Activated T-helper 17 cell treated with anti-CD3 and anti-CD28 coated beads, Interleukin-2, amount 50 U/mL, for 72 hours (primary cell): ENCODE results near the gene CCDC93. TPM values are rescaled to one million over a fixed set of nuclear protein-coding genes. Genes with fewer than 3 reads are reported as not detected.

Experiments
- ATAC-seq: fragments of 150-1000 bp; cut with Tn5 transposase; replicated peaks from 2 replicates; pipeline ENCODE4 v1.10.0; 2021; ENCODE audit warnings: mild to moderate bottlenecking, moderate library complexity
- H3K27ac Mint-ChIP-seq: one replicate; pipeline ENCODE4 v1.8.0; 2022; ENCODE audit warnings: mixed read lengths
- H3K27me3 Mint-ChIP-seq: one replicate; pipeline ENCODE4 v1.8.0; 2022; ENCODE audit warnings: mixed read lengths
- H3K36me3 Mint-ChIP-seq: one replicate; pipeline ENCODE4 v1.8.0; 2022; ENCODE audit warnings: low read depth, mild to moderate bottlenecking, mixed read lengths
- H3K4me1 Mint-ChIP-seq: one replicate; pipeline ENCODE4 v1.8.0; 2022; ENCODE audit warnings: mixed read lengths
- H3K4me3 Mint-ChIP-seq: one replicate; pipeline ENCODE4 v1.8.0; 2022; ENCODE audit warnings: mild to moderate bottlenecking, mixed read lengths
- H3K9me3 Mint-ChIP-seq: one replicate; pipeline ENCODE4 v1.8.0; 2022; ENCODE audit warnings: mixed read lengths
- total RNA-seq, 2 donors: library from RNA; stranded (reverse); gene quantifications; one replicate each; pipeline ENCODE4 v1.2.3, GENCODE V29; 2022

CCDC93 gene
- total RNA-seq, 2 donors from 2014 or later, result 30.6 to 43.6 TPM

GRCh38 chr2:118050974-118051373 is 37.1 kb upstream of the CCDC93 start:
- Mint-ChIP-seq H3K4me3 (no peak overlapping the region), H3K36me3 (no peaks in the 10 kb centered on the region), H3K4me1 (no peaks in the 10 kb centered on the region), H3K27me3 (peaks cover 36% of the 10 kb centered on the region), H3K9me3 (no peaks in the 10 kb centered on the region), H3K27ac (no peak overlapping the region)
- ATAC-seq, result no peak

DNA sequence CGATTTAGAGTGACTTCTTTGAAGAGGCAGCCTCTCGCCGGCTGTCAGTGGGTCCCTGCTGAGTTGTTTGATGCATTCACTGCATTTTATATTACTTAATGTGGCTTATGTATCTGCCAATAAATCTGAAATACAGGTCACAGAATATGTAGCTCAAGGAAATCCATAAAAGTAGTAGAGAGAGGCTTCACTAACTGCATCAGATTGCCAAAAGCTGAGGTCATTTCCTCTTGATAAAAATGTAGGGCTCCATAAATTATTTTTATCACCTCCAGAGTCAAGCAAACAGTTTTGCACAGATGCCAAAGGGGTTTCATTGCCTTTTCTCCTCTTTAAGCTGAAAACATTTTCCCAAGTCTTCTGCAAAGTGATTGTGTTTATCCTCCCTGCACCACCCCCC is 36.5 kb upstream of the CCDC93 start:
- no peak for ATAC-seq
- Mint-ChIP-seq H3K4me3 (no peak overlapping the region), H3K4me1 (no peaks in the 10 kb centered on the region), H3K27ac (no peak overlapping the region), H3K9me3 (no peaks in the 10 kb centered on the region), H3K36me3 (no peaks in the 10 kb centered on the region), H3K27me3 (peaks cover 36% of the 10 kb centered on the region)

DNA sequence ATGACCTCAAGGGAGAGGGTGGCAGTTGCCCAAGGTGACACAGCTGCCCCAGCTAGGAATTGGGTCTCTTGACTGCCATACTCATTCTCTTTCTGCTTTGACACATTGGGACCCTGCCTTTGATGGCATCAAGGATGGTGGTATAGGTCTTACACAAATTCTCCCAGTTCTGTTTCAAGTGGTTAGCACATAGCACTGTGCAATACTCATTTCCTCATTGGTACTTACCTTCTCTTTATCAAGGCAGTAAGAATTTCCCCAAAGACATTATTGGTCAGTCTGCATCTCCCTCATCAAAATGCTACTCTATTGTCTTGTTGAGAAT is 35.9 kb upstream of the CCDC93 start:
- Mint-ChIP-seq H3K27ac (no peak overlapping the region), H3K4me1 (no peaks in the 10 kb centered on the region), H3K9me3 (no peaks in the 10 kb centered on the region), H3K36me3 (no peaks in the 10 kb centered on the region), H3K27me3 (peaks cover 36% of the 10 kb centered on the region), H3K4me3 (no peak overlapping the region)
- ATAC-seq, result peak; percentile 63

- peaks cover 40% of the 10 kb centered on the region for H3K27me3 Mint-ChIP-seq
- no peak overlapping the region for H3K27ac Mint-ChIP-seq
- H3K4me1 Mint-ChIP-seq, result peaks cover 3% of the 10 kb centered on the region
- H3K9me3 Mint-ChIP-seq, result no peaks in the 10 kb centered on the region
- no peak overlapping the region for H3K4me3 Mint-ChIP-seq
- H3K36me3 Mint-ChIP-seq, result no peaks in the 10 kb centered on the region
- no peak for ATAC-seq
Observed at GRCh38 chr2:118049140-118049815, 35.4 kb upstream of the CCDC93 start.

DNA sequence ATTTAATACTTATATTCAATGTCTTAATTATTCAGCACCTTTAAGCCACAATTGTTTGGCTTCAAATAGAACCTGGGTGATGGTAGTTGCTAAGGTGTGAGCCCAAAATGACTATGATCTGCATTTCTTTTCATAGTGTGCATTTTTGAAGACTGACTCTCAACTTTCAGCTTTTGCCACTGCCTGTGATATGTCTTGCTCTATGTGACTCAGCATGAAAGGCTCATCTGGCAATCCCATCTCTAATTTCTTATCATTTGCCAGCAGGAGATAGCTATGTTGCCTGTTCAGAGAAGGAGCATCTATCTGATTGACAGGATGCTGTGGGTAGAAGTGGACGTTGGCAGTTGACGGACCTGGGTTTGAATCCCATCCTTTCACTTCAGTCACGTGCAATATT is 34.5 kb upstream of the CCDC93 start:
- Mint-ChIP-seq H3K27me3 (peaks cover 42% of the 10 kb centered on the region), H3K4me1 (peaks cover 7% of the 10 kb centered on the region), H3K4me3 (no peak overlapping the region), H3K36me3 (no peaks in the 10 kb centered on the region), H3K27ac (no peak overlapping the region), H3K9me3 (no peaks in the 10 kb centered on the region)
- ATAC-seq, result peak; percentile 25

DNA sequence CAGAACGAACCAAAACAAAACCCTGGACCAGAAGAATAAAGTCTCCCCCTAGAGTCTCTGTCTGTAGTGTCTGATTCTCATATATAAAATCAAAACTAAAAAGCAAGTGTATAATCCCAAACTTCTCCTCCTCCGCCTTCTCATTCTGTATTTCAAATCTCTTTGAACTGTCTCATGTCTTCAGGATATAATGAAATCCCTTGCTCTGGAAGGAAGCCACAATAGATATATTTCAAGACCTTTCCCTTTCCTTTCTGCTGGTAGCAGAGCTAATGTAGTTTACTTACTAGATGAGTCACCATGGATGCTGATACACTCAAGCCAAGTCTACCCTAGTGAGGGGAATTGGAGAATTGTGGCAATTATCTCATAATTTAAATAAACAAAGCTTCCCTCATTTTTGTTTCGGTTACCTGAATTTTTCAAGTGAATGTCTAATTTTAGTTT is 33.5 kb upstream of the CCDC93 start:
- Mint-ChIP-seq H3K4me1 (peaks cover 7% of the 10 kb centered on the region), H3K36me3 (no peaks in the 10 kb centered on the region), H3K27ac (no peak overlapping the region), H3K27me3 (peaks cover 44% of the 10 kb centered on the region), H3K9me3 (no peaks in the 10 kb centered on the region), H3K4me3 (no peak overlapping the region)
- no peak for ATAC-seq

GRCh38 chr2:118046634-118047210 is 32.9 kb upstream of the CCDC93 start:
- Mint-ChIP-seq H3K27ac (no peak overlapping the region), H3K27me3 (peaks cover 46% of the 10 kb centered on the region)

GRCh38 chr2:118045286-118045685 is 31.4 kb upstream of the CCDC93 start:
- Mint-ChIP-seq H3K4me3 (peak overlapping the region; percentile 44), H3K4me1 (peaks cover 7% of the 10 kb centered on the region), H3K27me3 (peaks cover 39% of the 10 kb centered on the region), H3K9me3 (no peaks in the 10 kb centered on the region), H3K27ac (no peak overlapping the region), H3K36me3 (no peaks in the 10 kb centered on the region)
- ATAC-seq, result no peak

More at GRCh38 chr2:118046634-118047210, 32.9 kb upstream of the CCDC93 start:
- Mint-ChIP-seq H3K36me3 (no peaks in the 10 kb centered on the region), H3K4me1 (peaks cover 7% of the 10 kb centered on the region), H3K9me3 (no peaks in the 10 kb centered on the region), H3K4me3 (no peak overlapping the region)
- ATAC-seq, result no peak

- H3K27ac Mint-ChIP-seq, result peak overlapping the region; percentile 95
- peaks cover 36% of the 10 kb centered on the region for H3K27me3 Mint-ChIP-seq
- H3K9me3 Mint-ChIP-seq, result no peaks in the 10 kb centered on the region
- no peaks in the 10 kb centered on the region for H3K36me3 Mint-ChIP-seq
- peak; percentile 69 for ATAC-seq
- peaks cover 7% of the 10 kb centered on the region for H3K4me1 Mint-ChIP-seq
- peak overlapping the region; percentile 44 for H3K4me3 Mint-ChIP-seq
Observed at GRCh38 chr2:118044854-118045253, 31.0 kb upstream of the CCDC93 start.

DNA sequence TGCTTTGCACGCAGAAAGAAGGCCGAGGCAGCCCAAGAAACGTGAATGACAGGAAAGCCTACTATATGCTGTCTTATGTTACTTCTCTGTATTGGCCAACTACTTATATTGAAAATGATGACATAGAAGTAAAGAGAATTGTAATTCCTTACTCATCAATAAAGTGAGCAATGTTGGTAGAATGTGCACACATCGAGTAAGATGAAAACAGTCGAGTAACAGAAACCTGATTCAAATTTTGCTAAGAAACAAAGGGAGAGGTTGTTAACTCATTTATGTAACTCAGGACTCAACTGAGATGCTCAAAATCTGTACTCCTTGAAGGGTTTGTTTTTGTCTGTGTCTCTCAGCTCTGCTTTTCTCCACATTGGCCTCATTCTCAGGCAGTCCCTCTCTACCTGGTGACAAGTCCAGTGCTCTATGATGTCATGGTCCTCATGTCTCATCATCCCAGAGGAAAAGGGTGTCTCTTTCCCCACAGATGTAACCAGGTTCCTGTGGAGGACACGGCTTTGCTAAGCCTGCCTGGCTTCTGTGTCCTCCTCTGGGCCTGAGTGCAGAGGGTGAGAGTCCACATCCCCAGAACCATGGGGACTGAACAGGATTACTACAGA is 30.3 kb upstream of the CCDC93 start:
- H3K27ac Mint-ChIP-seq, result peak overlapping the region; percentile 95
- no peaks in the 10 kb centered on the region for H3K9me3 Mint-ChIP-seq
- ATAC-seq, result peak; percentile 84
- no peaks in the 10 kb centered on the region for H3K36me3 Mint-ChIP-seq
- H3K27me3 Mint-ChIP-seq, result peaks cover 36% of the 10 kb centered on the region
- H3K4me1 Mint-ChIP-seq, result peaks cover 7% of the 10 kb centered on the region
- peak overlapping the region; percentile 44 for H3K4me3 Mint-ChIP-seq

GRCh38 chr2:118040891-118041290 is 27.0 kb upstream of the CCDC93 start:
- H3K4me3 Mint-ChIP-seq, result no peak overlapping the region
- H3K27me3 Mint-ChIP-seq, result peaks cover 44% of the 10 kb centered on the region
- H3K27ac Mint-ChIP-seq, result no peak overlapping the region
- ATAC-seq, result no peak
- peaks cover 7% of the 10 kb centered on the region for H3K4me1 Mint-ChIP-seq
- H3K36me3 Mint-ChIP-seq, result no peaks in the 10 kb centered on the region
- peaks cover 3% of the 10 kb centered on the region for H3K9me3 Mint-ChIP-seq

- Mint-ChIP-seq H3K27ac (no peak overlapping the region), H3K9me3 (peaks cover 5% of the 10 kb centered on the region), H3K4me1 (peaks cover 6% of the 10 kb centered on the region), H3K36me3 (no peaks in the 10 kb centered on the region), H3K27me3 (peaks cover 49% of the 10 kb centered on the region), H3K4me3 (no peak overlapping the region)
- ATAC-seq, result peak; percentile 76
Observed at GRCh38 chr2:118032169-118033013, 18.5 kb upstream of the CCDC93 start.

GRCh38 chr2:118031566-118031965 is 17.7 kb upstream of the CCDC93 start:
- Mint-ChIP-seq H3K4me1 (peaks cover 6% of the 10 kb centered on the region), H3K36me3 (no peaks in the 10 kb centered on the region), H3K9me3 (peaks cover 5% of the 10 kb centered on the region), H3K27me3 (peaks cover 49% of the 10 kb centered on the region), H3K4me3 (no peak overlapping the region), H3K27ac (no peak overlapping the region)
- no peak for ATAC-seq

GRCh38 chr2:118029025-118029424 is 15.2 kb upstream of the CCDC93 start:
- no peak for ATAC-seq
- H3K4me3 Mint-ChIP-seq, result no peak overlapping the region
- peaks cover 6% of the 10 kb centered on the region for H3K4me1 Mint-ChIP-seq
- H3K36me3 Mint-ChIP-seq, result no peaks in the 10 kb centered on the region
- no peak overlapping the region for H3K27ac Mint-ChIP-seq
- no peaks in the 10 kb centered on the region for H3K9me3 Mint-ChIP-seq
- H3K27me3 Mint-ChIP-seq, result peaks cover 42% of the 10 kb centered on the region
